ENCODE measurements around the gene PCA3.
"Not testable (repeated sequence)": the region's sequence is repeated elsewhere in the genome, so short reads cannot be mapped to it uniquely, and the experiment has no call there.

PCA3 gene

GRCh38 chr9:76730801-76731200 is 33.4 kb upstream of the PCA3 start:
- H3K9ac ChIP-seq (ENCODE audit: low read length in 5 of 5): no peak overlapping the region
- no peak overlapping the region for H3K27ac ChIP-seq (ENCODE audit: low read depth, low read length)
- H3K27me3 ChIP-seq (ENCODE audit: control insufficient read depth in 5 of 5, insufficient read depth in 4 of 5, low read length in 5 of 5): peaks cover 0 to 3% (median 0%) of the 10 kb centered on the region in 5 donors
- H3K36me3 ChIP-seq (ENCODE audit: control insufficient read depth in 5 of 5, insufficient read depth in 5 of 5, low read length in 5 of 5): no peaks in the 10 kb centered on the region
- no peak overlapping the region for H3K4me3 ChIP-seq (ENCODE audit: low read depth in 1 of 5, low read length in 5 of 5)
- H3K9me3 ChIP-seq (ENCODE audit: control insufficient read depth in 5 of 5, low read length in 5 of 5): no peaks in the 10 kb centered on the region
- peaks cover 0 to 8% (median 0%) of the 10 kb centered on the region in 5 donors for H3K4me1 ChIP-seq (ENCODE audit: control insufficient read depth in 5 of 5, insufficient read depth in 5 of 5, low read length in 5 of 5)

- H3K9ac ChIP-seq (ENCODE audit: low read length in 5 of 5): no peak overlapping the region
- no peak overlapping the region for H3K27ac ChIP-seq (ENCODE audit: low read depth, low read length)
- no peaks in the 10 kb centered on the region for H3K4me1 ChIP-seq (ENCODE audit: control insufficient read depth in 5 of 5, insufficient read depth in 5 of 5, low read length in 5 of 5)
- H3K27me3 ChIP-seq (ENCODE audit: control insufficient read depth in 5 of 5, insufficient read depth in 4 of 5, low read length in 5 of 5): peaks cover 0 to 3% (median 0%) of the 10 kb centered on the region in 5 donors
- no peaks in the 10 kb centered on the region for H3K36me3 ChIP-seq (ENCODE audit: control insufficient read depth in 5 of 5, insufficient read depth in 5 of 5, low read length in 5 of 5)
- no peak overlapping the region for H3K4me3 ChIP-seq (ENCODE audit: low read depth in 1 of 5, low read length in 5 of 5)
- H3K9me3 ChIP-seq (ENCODE audit: control insufficient read depth in 5 of 5, low read length in 5 of 5): no peaks in the 10 kb centered on the region
These were observed 31.8 kb upstream of the PCA3 start for GRCh38 chr9:76732341-76732958.

GRCh38 chr9:76733096-76733495 is 31.1 kb upstream of the PCA3 start:
- Histone ChIP-seq H3K4me1 (ENCODE audit: control insufficient read depth in 5 of 5, insufficient read depth in 5 of 5, low read length in 5 of 5) (no peaks in the 10 kb centered on the region), H3K27me3 (ENCODE audit: control insufficient read depth in 5 of 5, insufficient read depth in 4 of 5, low read length in 5 of 5) (peaks cover 0 to 3% (median 0%) of the 10 kb centered on the region in 5 donors), H3K27ac (ENCODE audit: low read depth, low read length) (no peak overlapping the region), H3K36me3 (ENCODE audit: control insufficient read depth in 5 of 5, insufficient read depth in 5 of 5, low read length in 5 of 5) (no peaks in the 10 kb centered on the region), H3K9me3 (ENCODE audit: control insufficient read depth in 5 of 5, low read length in 5 of 5) (no peaks in the 10 kb centered on the region), H3K9ac (ENCODE audit: low read length in 5 of 5) (no peak overlapping the region), H3K4me3 (ENCODE audit: low read depth in 1 of 5, low read length in 5 of 5) (no peak overlapping the region)

GRCh38 chr9:76734716-76735115 is 29.5 kb upstream of the PCA3 start:
- peaks cover 0 to 3% (median 0%) of the 10 kb centered on the region in 5 donors for H3K27me3 ChIP-seq (ENCODE audit: control insufficient read depth in 5 of 5, insufficient read depth in 4 of 5, low read length in 5 of 5)
- H3K9ac ChIP-seq (ENCODE audit: low read length in 5 of 5): no peak overlapping the region
- no peak overlapping the region for H3K4me3 ChIP-seq (ENCODE audit: low read depth in 1 of 5, low read length in 5 of 5)
- no peaks in the 10 kb centered on the region for H3K36me3 ChIP-seq (ENCODE audit: control insufficient read depth in 5 of 5, insufficient read depth in 5 of 5, low read length in 5 of 5)
- H3K4me1 ChIP-seq (ENCODE audit: control insufficient read depth in 5 of 5, insufficient read depth in 5 of 5, low read length in 5 of 5): no peaks in the 10 kb centered on the region
- no peaks in the 10 kb centered on the region for H3K9me3 ChIP-seq (ENCODE audit: control insufficient read depth in 5 of 5, low read length in 5 of 5)
- no peak overlapping the region for H3K27ac ChIP-seq (ENCODE audit: low read depth, low read length)

GRCh38 chr9:76737154-76737902 is 26.9 kb upstream of the PCA3 start:
- Histone ChIP-seq H3K27me3 (ENCODE audit: control insufficient read depth in 5 of 5, insufficient read depth in 4 of 5, low read length in 5 of 5) (no peaks in the 10 kb centered on the region), H3K9ac (ENCODE audit: low read length in 5 of 5) (no peak overlapping the region), H3K4me1 (ENCODE audit: control insufficient read depth in 5 of 5, insufficient read depth in 5 of 5, low read length in 5 of 5) (no peaks in the 10 kb centered on the region), H3K27ac (ENCODE audit: low read depth, low read length) (no peak overlapping the region), H3K4me3 (ENCODE audit: low read depth in 1 of 5, low read length in 5 of 5) (no peak overlapping the region), H3K36me3 (ENCODE audit: control insufficient read depth in 5 of 5, insufficient read depth in 5 of 5, low read length in 5 of 5) (no peaks in the 10 kb centered on the region), H3K9me3 (ENCODE audit: control insufficient read depth in 5 of 5, low read length in 5 of 5) (no peaks in the 10 kb centered on the region)

GRCh38 chr9:76738402-76738801 is 25.8 kb upstream of the PCA3 start:
- Histone ChIP-seq H3K4me3 (ENCODE audit: low read depth in 1 of 5, low read length in 5 of 5) (no peak overlapping the region), H3K27ac (ENCODE audit: low read depth, low read length) (no peak overlapping the region), H3K36me3 (ENCODE audit: control insufficient read depth in 5 of 5, insufficient read depth in 5 of 5, low read length in 5 of 5) (no peaks in the 10 kb centered on the region), H3K9ac (ENCODE audit: low read length in 5 of 5) (no peak overlapping the region), H3K9me3 (ENCODE audit: control insufficient read depth in 5 of 5, low read length in 5 of 5) (no peaks in the 10 kb centered on the region), H3K27me3 (ENCODE audit: control insufficient read depth in 5 of 5, insufficient read depth in 4 of 5, low read length in 5 of 5) (no peaks in the 10 kb centered on the region), H3K4me1 (ENCODE audit: control insufficient read depth in 5 of 5, insufficient read depth in 5 of 5, low read length in 5 of 5) (no peaks in the 10 kb centered on the region)

- no peaks in the 10 kb centered on the region for H3K4me1 ChIP-seq (ENCODE audit: control insufficient read depth in 5 of 5, insufficient read depth in 5 of 5, low read length in 5 of 5)
- H3K36me3 ChIP-seq (ENCODE audit: control insufficient read depth in 5 of 5, insufficient read depth in 5 of 5, low read length in 5 of 5): no peaks in the 10 kb centered on the region
- H3K9me3 ChIP-seq (ENCODE audit: control insufficient read depth in 5 of 5, low read length in 5 of 5): peaks cover 0 to 8% (median 4%) of the 10 kb centered on the region in 5 donors
- H3K9ac ChIP-seq (ENCODE audit: low read length in 5 of 5): no peak overlapping the region
- H3K27ac ChIP-seq (ENCODE audit: low read depth, low read length): no peak overlapping the region
- H3K4me3 ChIP-seq (ENCODE audit: low read depth in 1 of 5, low read length in 5 of 5): no peak overlapping the region
- no peaks in the 10 kb centered on the region for H3K27me3 ChIP-seq (ENCODE audit: control insufficient read depth in 5 of 5, insufficient read depth in 4 of 5, low read length in 5 of 5)
These were observed 22.7 kb upstream of the PCA3 start for GRCh38 chr9:76741524-76741923.

GRCh38 chr9:76742890-76743289 is 21.3 kb upstream of the PCA3 start:
- H3K9ac ChIP-seq (ENCODE audit: low read length in 5 of 5); H3K27me3 ChIP-seq (ENCODE audit: control insufficient read depth in 5 of 5, insufficient read depth in 4 of 5, low read length in 5 of 5); H3K9me3 ChIP-seq (ENCODE audit: control insufficient read depth in 5 of 5, low read length in 5 of 5); H3K4me3 ChIP-seq (ENCODE audit: low read depth in 1 of 5, low read length in 5 of 5); H3K4me1 ChIP-seq (ENCODE audit: control insufficient read depth in 5 of 5, insufficient read depth in 5 of 5, low read length in 5 of 5); H3K27ac ChIP-seq (ENCODE audit: low read depth, low read length); H3K36me3 ChIP-seq (ENCODE audit: control insufficient read depth in 5 of 5, insufficient read depth in 5 of 5, low read length in 5 of 5): not testable (repeated sequence)

- Histone ChIP-seq H3K27ac (ENCODE audit: low read depth, low read length) (no peak overlapping the region), H3K36me3 (ENCODE audit: control insufficient read depth in 5 of 5, insufficient read depth in 5 of 5, low read length in 5 of 5) (no peaks in the 10 kb centered on the region), H3K27me3 (ENCODE audit: control insufficient read depth in 5 of 5, insufficient read depth in 4 of 5, low read length in 5 of 5) (no peaks in the 10 kb centered on the region), H3K4me1 (ENCODE audit: control insufficient read depth in 5 of 5, insufficient read depth in 5 of 5, low read length in 5 of 5) (no peaks in the 10 kb centered on the region), H3K4me3 (ENCODE audit: low read depth in 1 of 5, low read length in 5 of 5) (no peak overlapping the region), H3K9me3 (ENCODE audit: control insufficient read depth in 5 of 5, low read length in 5 of 5) (peaks cover 0 to 8% (median 4%) of the 10 kb centered on the region in 5 donors), H3K9ac (ENCODE audit: low read length in 5 of 5) (no peak overlapping the region)
These were observed 20.3 kb upstream of the PCA3 start for GRCh38 chr9:76743931-76744330.

GRCh38 chr9:76744336-76744735 is 19.9 kb upstream of the PCA3 start:
- Histone ChIP-seq H3K4me1 (ENCODE audit: control insufficient read depth in 5 of 5, insufficient read depth in 5 of 5, low read length in 5 of 5) (no peaks in the 10 kb centered on the region), H3K36me3 (ENCODE audit: control insufficient read depth in 5 of 5, insufficient read depth in 5 of 5, low read length in 5 of 5) (no peaks in the 10 kb centered on the region), H3K27ac (ENCODE audit: low read depth, low read length) (no peak overlapping the region), H3K9me3 (ENCODE audit: control insufficient read depth in 5 of 5, low read length in 5 of 5) (peaks cover 0 to 8% (median 4%) of the 10 kb centered on the region in 5 donors), H3K9ac (ENCODE audit: low read length in 5 of 5) (no peak overlapping the region), H3K27me3 (ENCODE audit: control insufficient read depth in 5 of 5, insufficient read depth in 4 of 5, low read length in 5 of 5) (no peaks in the 10 kb centered on the region), H3K4me3 (ENCODE audit: low read depth in 1 of 5, low read length in 5 of 5) (no peak overlapping the region)
